GM19043 (cell line): Measurements from ENCODE around the gene KRTAP22-2.

Source experiments
- ATAC-seq: cut with Tn5 transposase; IDR thresholded peaks from one replicate; pipeline ENCODE4 v1.9.1; 2021; ENCODE audit warnings: low read depth; ENCODE audit not compliant: unreplicated experiment

The KRTAP22-2 gene

GRCh38 chr21:30563630-30564029 is 26.6 kb downstream of the KRTAP22-2 start:
- no peak for ATAC-seq

GRCh38 chr21:30563072-30563471 is 27.1 kb downstream of the KRTAP22-2 start:
- ATAC-seq = no peak

- ATAC-seq = no peak
Measured at GRCh38 chr21:30561957-30562356, 28.2 kb downstream of the KRTAP22-2 start.

GRCh38 chr21:30561264-30561895 is 28.8 kb downstream of the KRTAP22-2 start, which contains the start of gene KRTAP19-7:
Gene KRTAP19-7, minus strand, starts transcription at chr21:30561314. Its CDS starts 25 bp downstream, at chr21:30561289.
- ATAC-seq = no peak

- no peak for ATAC-seq
Measured at GRCh38 chr21:30555095-30555494, 35.1 kb downstream of the KRTAP22-2 start.

GRCh38 chr21:30552782-30553181 is 37.4 kb downstream of the KRTAP22-2 start:
- no peak for ATAC-seq

- no peak for ATAC-seq
Measured at GRCh38 chr21:30541764-30542163, 48.4 kb downstream of the KRTAP22-2 start, which contains the start of gene KRTAP19-6. Gene KRTAP19-6, minus strand, starts transcription at chr21:30541864. Its CDS starts 31 bp downstream, at chr21:30541833.
